ENCODE data around the gene MX2. TPM values are rescaled to one million over a fixed set of nuclear protein-coding genes. Genes with fewer than 3 reads are reported as not detected.
A peak's percentile ranks its signal among the peaks of the same experiment; 100 is the strongest.

The MX2 gene
- total RNA-seq, 1 donor from 2014 or later: 0.26 TPM

GRCh38 chr21:41322496-41323382 lies 39.1 kb upstream of the MX2 start:
- no peak for TF ChIP-seq CTCF (IDR thresholded peaks at IDR 0.05; ENCODE audit: insufficient read depth, low read length, severe bottlenecking)
- peaks cover 11% of the 10 kb centered on the region for H3K27me3 ChIP-seq (ENCODE audit: control insufficient read depth, insufficient read depth, low read length)
- H3K36me3 ChIP-seq (ENCODE audit: control insufficient read depth, insufficient read depth, low read length): no peaks in the 10 kb centered on the region
- no peak overlapping the region for H3K4me3 ChIP-seq (ENCODE audit: low read depth, low read length)
- no peak for FAIRE-seq
- no peak for DNase-seq (ENCODE audit: low read depth)

GRCh38 chr21:41325138-41325912 lies 36.5 kb upstream of the MX2 start:
- no peak overlapping the region for H3K4me3 ChIP-seq (ENCODE audit: low read depth, low read length)
- FAIRE-seq: no peak
- no peak for TF ChIP-seq CTCF (IDR thresholded peaks at IDR 0.05; ENCODE audit: insufficient read depth, low read length, severe bottlenecking)
- no peaks in the 10 kb centered on the region for H3K36me3 ChIP-seq (ENCODE audit: control insufficient read depth, insufficient read depth, low read length)
- DNase-seq (ENCODE audit: low read depth): no peak
- peaks cover 2% of the 10 kb centered on the region for H3K27me3 ChIP-seq (ENCODE audit: control insufficient read depth, insufficient read depth, low read length)

- TF ChIP-seq CTCF (IDR thresholded peaks at IDR 0.05; ENCODE audit: insufficient read depth, low read length, severe bottlenecking): no peak
- DNase-seq (ENCODE audit: low read depth): no peak
- Histone ChIP-seq H3K4me3 (ENCODE audit: low read depth, low read length) (no peak overlapping the region), H3K27me3 (ENCODE audit: control insufficient read depth, insufficient read depth, low read length) (no peaks in the 10 kb centered on the region), H3K36me3 (ENCODE audit: control insufficient read depth, insufficient read depth, low read length) (no peaks in the 10 kb centered on the region)
- no peak for FAIRE-seq
Observed at GRCh38 chr21:41326414-41327080, 35.3 kb upstream of the MX2 start.

- no peak for TF ChIP-seq CTCF (IDR thresholded peaks at IDR 0.05; ENCODE audit: insufficient read depth, low read length, severe bottlenecking)
- H3K27me3 ChIP-seq (ENCODE audit: control insufficient read depth, insufficient read depth, low read length): no peaks in the 10 kb centered on the region
Observed at GRCh38 chr21:41327753-41328152, 34.1 kb upstream of the MX2 start.

GRCh38 chr21:41328660-41329607 lies 32.9 kb upstream of the MX2 start:
- no peak for TF ChIP-seq CTCF (IDR thresholded peaks at IDR 0.05; ENCODE audit: insufficient read depth, low read length, severe bottlenecking)
- peak; percentile 38 for DNase-seq (ENCODE audit: low read depth)

More at GRCh38 chr21:41327753-41328152, 34.1 kb upstream of the MX2 start:
- peak; percentile 60 for FAIRE-seq
- Histone ChIP-seq H3K36me3 (ENCODE audit: control insufficient read depth, insufficient read depth, low read length) (no peaks in the 10 kb centered on the region), H3K4me3 (ENCODE audit: low read depth, low read length) (no peak overlapping the region)
- DNase-seq (ENCODE audit: low read depth): no peak

More at GRCh38 chr21:41328660-41329607, 32.9 kb upstream of the MX2 start:
- Histone ChIP-seq H3K27me3 (ENCODE audit: control insufficient read depth, insufficient read depth, low read length) (no peaks in the 10 kb centered on the region), H3K4me3 (ENCODE audit: low read depth, low read length) (no peak overlapping the region), H3K36me3 (ENCODE audit: control insufficient read depth, insufficient read depth, low read length) (no peaks in the 10 kb centered on the region)
- peak; percentile 66 for FAIRE-seq

All from bronchial epithelial cell (primary cell).